Measurements from ENCODE around the gene NEU2. TPM values are rescaled to one million over a fixed set of nuclear protein-coding genes. Genes with fewer than 3 reads are reported as not detected.

NEU2 gene
- total and polyA plus RNA-seq, 4 donors: not detected

DNA sequence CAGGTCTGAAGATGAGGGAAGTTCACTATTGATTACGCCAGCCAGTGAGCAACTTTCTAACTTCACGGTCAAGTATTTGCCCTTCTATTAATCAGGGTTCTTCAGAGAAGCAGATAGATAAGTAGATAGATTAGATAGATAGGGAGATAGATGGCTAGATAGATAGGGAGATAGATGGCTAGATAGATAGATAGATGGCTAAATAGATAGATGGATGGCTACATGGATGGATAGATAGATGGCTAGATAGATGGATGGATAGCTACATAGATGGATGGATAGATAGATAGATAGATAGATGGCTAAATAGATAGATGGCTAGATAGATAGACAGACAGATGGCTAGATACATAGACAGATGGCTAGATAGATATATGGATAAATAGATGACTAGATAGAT, 22.9 kb downstream of the NEU2 start:
- Histone ChIP-seq H3K27ac (ENCODE audit: low read depth in 1 of 2, low read length in 2 of 2) (no peak overlapping the region), H3K9ac (ENCODE audit: low read depth in 1 of 2, low read length in 2 of 2) (no peak overlapping the region), H3K4me3 (ENCODE audit: low read depth in 1 of 3, low read length in 3 of 3) (no peak overlapping the region), H3K36me3 (ENCODE audit: control insufficient read depth in 4 of 4, insufficient read depth in 3 of 4, low read depth in 1 of 4, low read length in 3 of 4) (no peaks in the 10 kb centered on the region), H3K9me3 (ENCODE audit: control insufficient read depth in 4 of 4, low read length in 3 of 4) (no peaks in the 10 kb centered on the region), H3K27me3 (ENCODE audit: control insufficient read depth in 4 of 4, insufficient read depth in 4 of 4, low read length in 3 of 4) (no peaks in the 10 kb centered on the region), H3K4me1 (ENCODE audit: control insufficient read depth in 4 of 4, insufficient read depth in 4 of 4, low read length in 3 of 4) (peaks cover 0 to 2% (median under 1%) of the 10 kb centered on the region in 4 donors)
- DNase-seq (ENCODE audit: low spot score): no peak
- WGBS: 93% methylated on average over 2 of the region's 2 CpGs
- TF ChIP-seq RXRA (IDR thresholded peaks at IDR 0.05): no peak
- TF ChIP-seq, protein P1, sequence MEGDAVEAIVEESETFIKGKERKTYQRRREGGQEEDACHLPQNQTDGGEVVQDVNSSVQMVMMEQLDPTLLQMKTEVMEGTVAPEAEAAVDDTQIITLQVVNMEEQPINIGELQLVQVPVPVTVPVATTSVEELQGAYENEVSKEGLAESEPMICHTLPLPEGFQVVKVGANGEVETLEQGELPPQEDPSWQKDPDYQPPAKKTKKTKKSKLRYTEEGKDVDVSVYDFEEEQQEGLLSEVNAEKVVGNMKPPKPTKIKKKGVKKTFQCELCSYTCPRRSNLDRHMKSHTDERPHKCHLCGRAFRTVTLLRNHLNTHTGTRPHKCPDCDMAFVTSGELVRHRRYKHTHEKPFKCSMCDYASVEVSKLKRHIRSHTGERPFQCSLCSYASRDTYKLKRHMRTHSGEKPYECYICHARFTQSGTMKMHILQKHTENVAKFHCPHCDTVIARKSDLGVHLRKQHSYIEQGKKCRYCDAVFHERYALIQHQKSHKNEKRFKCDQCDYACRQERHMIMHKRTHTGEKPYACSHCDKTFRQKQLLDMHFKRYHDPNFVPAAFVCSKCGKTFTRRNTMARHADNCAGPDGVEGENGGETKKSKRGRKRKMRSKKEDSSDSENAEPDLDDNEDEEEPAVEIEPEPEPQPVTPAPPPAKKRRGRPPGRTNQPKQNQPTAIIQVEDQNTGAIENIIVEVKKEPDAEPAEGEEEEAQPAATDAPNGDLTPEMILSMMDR (IDR thresholded peaks at IDR 0.05; ENCODE audit: low read depth, low read length, missing input control): no peak
- TF ChIP-seq, protein P2, sequence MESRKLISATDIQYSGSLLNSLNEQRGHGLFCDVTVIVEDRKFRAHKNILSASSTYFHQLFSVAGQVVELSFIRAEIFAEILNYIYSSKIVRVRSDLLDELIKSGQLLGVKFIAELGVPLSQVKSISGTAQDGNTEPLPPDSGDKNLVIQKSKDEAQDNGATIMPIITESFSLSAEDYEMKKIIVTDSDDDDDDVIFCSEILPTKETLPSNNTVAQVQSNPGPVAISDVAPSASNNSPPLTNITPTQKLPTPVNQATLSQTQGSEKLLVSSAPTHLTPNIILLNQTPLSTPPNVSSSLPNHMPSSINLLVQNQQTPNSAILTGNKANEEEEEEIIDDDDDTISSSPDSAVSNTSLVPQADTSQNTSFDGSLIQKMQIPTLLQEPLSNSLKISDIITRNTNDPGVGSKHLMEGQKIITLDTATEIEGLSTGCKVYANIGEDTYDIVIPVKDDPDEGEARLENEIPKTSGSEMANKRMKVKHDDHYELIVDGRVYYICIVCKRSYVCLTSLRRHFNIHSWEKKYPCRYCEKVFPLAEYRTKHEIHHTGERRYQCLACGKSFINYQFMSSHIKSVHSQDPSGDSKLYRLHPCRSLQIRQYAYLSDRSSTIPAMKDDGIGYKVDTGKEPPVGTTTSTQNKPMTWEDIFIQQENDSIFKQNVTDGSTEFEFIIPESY (IDR thresholded peaks at IDR 0.05): no peak
- TF ChIP-seq YY1 (IDR thresholded peaks at IDR 0.05): no peak
- no peak for TF ChIP-seq FOXA1 (IDR thresholded peaks at IDR 0.05)
- no peak for TF ChIP-seq JUND (IDR thresholded peaks at IDR 0.05)
- TF ChIP-seq RAD21 (IDR thresholded peaks at IDR 0.05): no peak
- no peak for TF ChIP-seq HNF4A (conservative IDR thresholded peaks at IDR 0.05)
- TF ChIP-seq FOXA2 (IDR thresholded peaks at IDR 0.05): no peak
- TF ChIP-seq NR2F2 (IDR thresholded peaks at IDR 0.05): no peak

DNA sequence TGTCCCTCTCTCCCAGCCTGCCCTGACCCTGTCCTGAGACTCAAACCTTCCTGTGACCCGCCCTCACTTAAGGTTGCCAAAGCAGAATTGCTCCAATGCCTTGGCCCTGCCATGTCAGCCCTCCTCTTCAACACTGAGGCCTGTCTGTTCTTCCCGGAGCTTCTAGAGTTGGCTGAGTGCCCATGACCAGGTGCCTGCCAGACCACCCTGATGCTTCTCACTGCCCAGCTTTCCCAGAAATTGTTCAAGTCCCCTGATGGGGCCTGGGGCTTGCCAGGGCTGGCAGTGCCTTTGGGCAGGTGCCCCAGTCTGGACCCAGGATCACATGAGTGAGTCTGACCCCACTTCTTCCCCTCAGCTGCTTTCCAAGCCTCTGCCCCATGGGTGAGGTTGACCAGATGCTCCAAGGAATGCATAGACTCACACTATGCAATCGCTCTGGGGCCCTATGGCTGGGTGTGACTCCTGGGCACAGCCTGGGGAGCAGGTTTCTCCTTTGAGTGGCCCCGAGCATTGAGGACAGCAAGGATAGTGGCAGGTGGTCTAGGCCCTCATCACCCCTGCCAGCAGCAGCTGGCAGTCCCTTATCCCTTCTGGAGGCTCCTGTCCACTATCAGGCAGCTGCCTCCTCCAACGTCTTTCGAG, 24.6 kb downstream of the NEU2 start:
- Histone ChIP-seq H3K9ac (ENCODE audit: low read depth in 1 of 2, low read length in 2 of 2) (no peak overlapping the region), H3K9me3 (ENCODE audit: control insufficient read depth in 4 of 4, low read length in 3 of 4) (no peaks in the 10 kb centered on the region), H3K36me3 (ENCODE audit: control insufficient read depth in 4 of 4, insufficient read depth in 3 of 4, low read depth in 1 of 4, low read length in 3 of 4) (no peaks in the 10 kb centered on the region), H3K27me3 (ENCODE audit: control insufficient read depth in 4 of 4, insufficient read depth in 4 of 4, low read length in 3 of 4) (no peaks in the 10 kb centered on the region), H3K27ac (ENCODE audit: low read depth in 1 of 2, low read length in 2 of 2) (no peak overlapping the region), H3K4me3 (ENCODE audit: low read depth in 1 of 3, low read length in 3 of 3) (no peak overlapping the region), H3K4me1 (ENCODE audit: control insufficient read depth in 4 of 4, insufficient read depth in 4 of 4, low read length in 3 of 4) (peaks cover 0 to 6% (median 3%) of the 10 kb centered on the region in 4 donors)
- TF ChIP-seq NR2F2 (IDR thresholded peaks at IDR 0.05) (no peak), TAF1 (conservative IDR thresholded peaks at IDR 0.05) (no peak), HNF4G (IDR thresholded peaks at IDR 0.05) (no peak), JUND (IDR thresholded peaks at IDR 0.05) (no peak), FOXA2 (IDR thresholded peaks at IDR 0.05) (no peak), GABPA (IDR thresholded peaks at IDR 0.05 in 1 of 2, conservative IDR thresholded peaks at IDR 0.05 in 1 of 2) (no peak), SP1 (IDR thresholded peaks at IDR 0.05) (no peak), HNF4A (conservative IDR thresholded peaks at IDR 0.05) (no peak), EGR1 (IDR thresholded peaks at IDR 0.05; ENCODE audit: low read depth in 2 of 2) (no peak), RAD21 (IDR thresholded peaks at IDR 0.05) (no peak), RXRA (IDR thresholded peaks at IDR 0.05) (no peak), FOXA1 (IDR thresholded peaks at IDR 0.05) (no peak), YY1 (IDR thresholded peaks at IDR 0.05) (no peak)
- TF ChIP-seq, protein P3, sequence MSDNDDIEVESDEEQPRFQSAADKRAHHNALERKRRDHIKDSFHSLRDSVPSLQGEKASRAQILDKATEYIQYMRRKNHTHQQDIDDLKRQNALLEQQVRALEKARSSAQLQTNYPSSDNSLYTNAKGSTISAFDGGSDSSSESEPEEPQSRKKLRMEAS (IDR thresholded peaks at IDR 0.05): no peak
- TF ChIP-seq, protein P1 (IDR thresholded peaks at IDR 0.05; ENCODE audit: low read depth, low read length, missing input control): no peak
- TF ChIP-seq, protein P2 (IDR thresholded peaks at IDR 0.05): no peak
- TF ChIP-seq, protein P4, sequence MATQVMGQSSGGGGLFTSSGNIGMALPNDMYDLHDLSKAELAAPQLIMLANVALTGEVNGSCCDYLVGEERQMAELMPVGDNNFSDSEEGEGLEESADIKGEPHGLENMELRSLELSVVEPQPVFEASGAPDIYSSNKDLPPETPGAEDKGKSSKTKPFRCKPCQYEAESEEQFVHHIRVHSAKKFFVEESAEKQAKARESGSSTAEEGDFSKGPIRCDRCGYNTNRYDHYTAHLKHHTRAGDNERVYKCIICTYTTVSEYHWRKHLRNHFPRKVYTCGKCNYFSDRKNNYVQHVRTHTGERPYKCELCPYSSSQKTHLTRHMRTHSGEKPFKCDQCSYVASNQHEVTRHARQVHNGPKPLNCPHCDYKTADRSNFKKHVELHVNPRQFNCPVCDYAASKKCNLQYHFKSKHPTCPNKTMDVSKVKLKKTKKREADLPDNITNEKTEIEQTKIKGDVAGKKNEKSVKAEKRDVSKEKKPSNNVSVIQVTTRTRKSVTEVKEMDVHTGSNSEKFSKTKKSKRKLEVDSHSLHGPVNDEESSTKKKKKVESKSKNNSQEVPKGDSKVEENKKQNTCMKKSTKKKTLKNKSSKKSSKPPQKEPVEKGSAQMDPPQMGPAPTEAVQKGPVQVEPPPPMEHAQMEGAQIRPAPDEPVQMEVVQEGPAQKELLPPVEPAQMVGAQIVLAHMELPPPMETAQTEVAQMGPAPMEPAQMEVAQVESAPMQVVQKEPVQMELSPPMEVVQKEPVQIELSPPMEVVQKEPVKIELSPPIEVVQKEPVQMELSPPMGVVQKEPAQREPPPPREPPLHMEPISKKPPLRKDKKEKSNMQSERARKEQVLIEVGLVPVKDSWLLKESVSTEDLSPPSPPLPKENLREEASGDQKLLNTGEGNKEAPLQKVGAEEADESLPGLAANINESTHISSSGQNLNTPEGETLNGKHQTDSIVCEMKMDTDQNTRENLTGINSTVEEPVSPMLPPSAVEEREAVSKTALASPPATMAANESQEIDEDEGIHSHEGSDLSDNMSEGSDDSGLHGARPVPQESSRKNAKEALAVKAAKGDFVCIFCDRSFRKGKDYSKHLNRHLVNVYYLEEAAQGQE (IDR thresholded peaks at IDR 0.05): no peak
- TF ChIP-seq, protein P5, sequence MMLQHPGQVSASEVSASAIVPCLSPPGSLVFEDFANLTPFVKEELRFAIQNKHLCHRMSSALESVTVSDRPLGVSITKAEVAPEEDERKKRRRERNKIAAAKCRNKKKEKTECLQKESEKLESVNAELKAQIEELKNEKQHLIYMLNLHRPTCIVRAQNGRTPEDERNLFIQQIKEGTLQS (IDR thresholded peaks at IDR 0.05): no peak
- 85% methylated on average over 6 of the region's 6 CpGs for WGBS
- DNase-seq (ENCODE audit: low spot score): no peak
